PFSK-1 (cell line): ENCODE measurements around the gene PC.

Source experiments
- FOXP2 ChIP-seq: optimal IDR thresholded peaks from 2 replicates; pipeline ENCODE3; 2011; ENCODE audit warnings: borderline replicate concordance, control low read depth, inconsistent platforms; ENCODE audit not compliant: insufficient read depth; ENCODE audit errors: extremely low read length, extremely low read depth
- POLR2AphosphoS5 ChIP-seq: IDR thresholded peaks from 2 replicates; pipeline ENCODE4 v1.6.1; 2012; ENCODE audit warnings: low read depth, mild to moderate bottlenecking, control low read depth, low read length, moderate library complexity
- REST ChIP-seq, 2 experiments: IDR thresholded peaks; 2 replicates each; pipeline versions ENCODE4 v1.6.1 to v1.8.0; 2011 to 2012; ENCODE audit warnings: low read depth in 2 of 2, low read length in 2 of 2, control low read depth in 1 of 2, inconsistent platforms in 1 of 2, mild to moderate bottlenecking in 1 of 2, moderate library complexity in 1 of 2; ENCODE audit not compliant: insufficient read depth in 1 of 2
- SIN3A ChIP-seq: IDR thresholded peaks from 2 replicates; pipeline ENCODE4 v1.6.1; 2012; ENCODE audit warnings: mild to moderate bottlenecking, low read length, moderate library complexity, borderline replicate concordance; ENCODE audit not compliant: insufficient read depth
- TAF1 ChIP-seq: IDR thresholded peaks from 2 replicates; pipeline ENCODE4 v1.6.1; 2012; ENCODE audit warnings: low read length, control low read depth, borderline replicate concordance; ENCODE audit not compliant: insufficient read depth

- TF ChIP-seq POLR2AphosphoS5 (no peak), TAF1 (no peak), SIN3A (no peak), REST (IDR thresholded peaks at IDR 0.05; ENCODE audit: insufficient read depth in 1 of 2, low read depth in 2 of 2, low read length in 2 of 2) (no peak), FOXP2 (no peak)
Observed at GRCh38 chr11:66912361-66912760, 45.8 kb downstream of the PC start.
